Testis (tissue), 2 donors: ENCODE results near the gene ANK2.

Experiments
- POLR2A ChIP-seq: fragments of 450-650 bp; IDR thresholded peaks from one replicate; pipeline ENCODE4 v1.6.1; 2017; ENCODE audit warnings: antibody characterized with exemption, mild to moderate bottlenecking, moderate library complexity
- TF ChIP-seq, protein P1 (sequence below), 3 experiments: fragments of 450-650 bp in 2 of 3; fragments of 200-600 bp in 1 of 3; sonication (generic) in 1 of 3; IDR thresholded peaks; one replicate each; pipeline ENCODE4 v1.5.1; 2016 to 2019; ENCODE audit warnings: antibody characterized with exemption in 3 of 3, mild to moderate bottlenecking in 2 of 3, moderate library complexity in 1 of 3

DNA sequence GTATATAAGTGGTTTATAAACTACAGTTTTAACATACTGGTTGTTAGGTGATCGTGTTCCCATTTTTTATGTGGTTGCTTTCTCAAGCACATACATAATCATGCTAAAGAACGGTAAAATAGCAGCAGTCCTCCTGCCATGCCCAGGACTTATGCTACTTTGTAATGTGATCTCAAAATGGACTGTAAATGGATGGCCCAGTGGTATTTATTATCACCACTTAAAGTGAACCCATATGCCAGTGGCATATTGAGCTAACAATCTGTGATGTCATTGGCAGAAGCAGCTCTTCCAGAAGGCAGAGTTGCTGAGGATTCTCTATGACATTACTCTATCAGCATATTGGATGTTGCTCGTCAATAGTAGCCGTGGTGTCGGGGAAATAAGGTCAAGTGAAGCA is 28.6 kb downstream of the ANK2 start:
- TF ChIP-seq, protein P1, sequence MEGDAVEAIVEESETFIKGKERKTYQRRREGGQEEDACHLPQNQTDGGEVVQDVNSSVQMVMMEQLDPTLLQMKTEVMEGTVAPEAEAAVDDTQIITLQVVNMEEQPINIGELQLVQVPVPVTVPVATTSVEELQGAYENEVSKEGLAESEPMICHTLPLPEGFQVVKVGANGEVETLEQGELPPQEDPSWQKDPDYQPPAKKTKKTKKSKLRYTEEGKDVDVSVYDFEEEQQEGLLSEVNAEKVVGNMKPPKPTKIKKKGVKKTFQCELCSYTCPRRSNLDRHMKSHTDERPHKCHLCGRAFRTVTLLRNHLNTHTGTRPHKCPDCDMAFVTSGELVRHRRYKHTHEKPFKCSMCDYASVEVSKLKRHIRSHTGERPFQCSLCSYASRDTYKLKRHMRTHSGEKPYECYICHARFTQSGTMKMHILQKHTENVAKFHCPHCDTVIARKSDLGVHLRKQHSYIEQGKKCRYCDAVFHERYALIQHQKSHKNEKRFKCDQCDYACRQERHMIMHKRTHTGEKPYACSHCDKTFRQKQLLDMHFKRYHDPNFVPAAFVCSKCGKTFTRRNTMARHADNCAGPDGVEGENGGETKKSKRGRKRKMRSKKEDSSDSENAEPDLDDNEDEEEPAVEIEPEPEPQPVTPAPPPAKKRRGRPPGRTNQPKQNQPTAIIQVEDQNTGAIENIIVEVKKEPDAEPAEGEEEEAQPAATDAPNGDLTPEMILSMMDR (IDR thresholded peaks at IDR 0.05) = no peak
- no peak for TF ChIP-seq POLR2A
